RWPE2 (cell line): Measurements from ENCODE around the gene VAV3.

ENCODE experiments used
- ATAC-seq: fragments of 200-7000 bp; cut with Tn5 transposase; 3 replicates; pipeline ENCODE4 v1.9.1; 2021; ENCODE audit warnings: low read depth
- DNase-seq: peaks from one replicate; pipeline ENCODE4 v3.0.0-alpha.2; 2020; ENCODE audit warnings: low spot score
- H3K27ac ChIP-seq: fragments of 450-650 bp; 2 replicates; pipeline ENCODE4 v1.5.1; 2017; ENCODE audit warnings: mild to moderate bottlenecking; ENCODE audit not compliant: poor library complexity, severe bottlenecking
- H3K27me3 ChIP-seq: fragments of 250-450 bp; sonication (Bioruptor Pico); 2 replicates; pipeline ENCODE4 v1.5.1; 2021; ENCODE audit warnings: mild to moderate bottlenecking, moderate library complexity; ENCODE audit not compliant: insufficient read depth, poor library complexity, severe bottlenecking
- H3K36me3 ChIP-seq: fragments of 250-450 bp; sonication (Bioruptor Pico); 2 replicates; pipeline ENCODE4 v1.5.1; 2020; ENCODE audit warnings: low read depth, mild to moderate bottlenecking, moderate library complexity
- H3K4me1 ChIP-seq: fragments of 250-450 bp; sonication (Bioruptor Pico); 2 replicates; pipeline ENCODE4 v1.5.1; 2021; ENCODE audit warnings: mild to moderate bottlenecking, moderate library complexity; ENCODE audit not compliant: insufficient read depth, poor library complexity, severe bottlenecking
- H3K4me3 ChIP-seq: fragments of 250-450 bp; sonication (Bioruptor Pico); 2 replicates; pipeline ENCODE4 v1.5.1; 2021; ENCODE audit warnings: mild to moderate bottlenecking, moderate library complexity; ENCODE audit not compliant: severe bottlenecking
- H3K9me3 ChIP-seq: fragments of 250-450 bp; sonication (Bioruptor Pico); 2 replicates; pipeline ENCODE4 v1.5.1; 2021; ENCODE audit warnings: mild to moderate bottlenecking, moderate library complexity; ENCODE audit not compliant: severe bottlenecking
- CTCF ChIP-seq: fragments of 450-650 bp; IDR thresholded peaks from one replicate; pipeline ENCODE4 v1.5.1; 2017; ENCODE audit warnings: mild to moderate bottlenecking, moderate library complexity; ENCODE audit not compliant: poor library complexity, severe bottlenecking

The VAV3 gene

GRCh38 chr1:107914119-107914765 lies 50.7 kb downstream of the VAV3 start:
- no peaks in the 10 kb centered on the region for H3K9me3 ChIP-seq
- no peak overlapping the region for H3K4me3 ChIP-seq
- DNase-seq: no peak
- H3K36me3 ChIP-seq: no peaks in the 10 kb centered on the region
- no peak overlapping the region for H3K27ac ChIP-seq
- H3K4me1 ChIP-seq: no peaks in the 10 kb centered on the region
- no peak for TF ChIP-seq CTCF
- H3K27me3 ChIP-seq: no peaks in the 10 kb centered on the region
- no peak for ATAC-seq

- Histone ChIP-seq H3K9me3 (no peaks in the 10 kb centered on the region), H3K36me3 (no peaks in the 10 kb centered on the region), H3K27me3 (no peaks in the 10 kb centered on the region), H3K4me1 (no peaks in the 10 kb centered on the region), H3K4me3 (no peak overlapping the region), H3K27ac (no peak overlapping the region)
- no peak for ATAC-seq
- no peak for DNase-seq
- no peak for TF ChIP-seq CTCF
Observed at GRCh38 chr1:107912656-107913055, 52.3 kb downstream of the VAV3 start.

- no peaks in the 10 kb centered on the region for H3K27me3 ChIP-seq
- H3K36me3 ChIP-seq: no peaks in the 10 kb centered on the region
- DNase-seq (no peak), ATAC-seq (no peak)
- H3K27ac ChIP-seq: no peak overlapping the region
- H3K4me3 ChIP-seq: no peak overlapping the region
- H3K9me3 ChIP-seq: no peaks in the 10 kb centered on the region
- TF ChIP-seq CTCF: no peak
- no peaks in the 10 kb centered on the region for H3K4me1 ChIP-seq
Observed at GRCh38 chr1:107900090-107900945, 64.7 kb downstream of the VAV3 start.

- H3K27ac ChIP-seq: no peak overlapping the region
- no peaks in the 10 kb centered on the region for H3K4me1 ChIP-seq
- no peaks in the 10 kb centered on the region for H3K27me3 ChIP-seq
- no peaks in the 10 kb centered on the region for H3K36me3 ChIP-seq
- no peak for TF ChIP-seq CTCF
- H3K4me3 ChIP-seq: no peak overlapping the region
- ATAC-seq: peak; percentile 31; the same call in 1 of the 3 replicates
- no peak for DNase-seq
- H3K9me3 ChIP-seq: no peaks in the 10 kb centered on the region
Observed at GRCh38 chr1:107899655-107900054, 65.3 kb downstream of the VAV3 start.
